Midbrain (tissue), 1 donor: ENCODE measurements around the gene LAMA2.

ENCODE experiments used
- DNase-seq: peaks from one replicate; lab custom pipeline; 2025; lab: John Stamatoyannopoulos, UW

Gene LAMA2

GRCh38 chr6:129269891-129270290 lies 387.0 kb downstream of the LAMA2 start:
- no peak for DNase-seq

- no peak for DNase-seq
Observed at GRCh38 chr6:129270450-129270849, 387.5 kb downstream of the LAMA2 start.

- DNase-seq = no peak
Observed at GRCh38 chr6:129273161-129273560, 390.2 kb downstream of the LAMA2 start.

GRCh38 chr6:129276461-129276860 lies 393.5 kb downstream of the LAMA2 start:
- DNase-seq = no peak

- DNase-seq = peak; percentile 66
Observed at GRCh38 chr6:129276986-129277385, 394.0 kb downstream of the LAMA2 start.

- DNase-seq = no peak
Observed at GRCh38 chr6:129279343-129280292, 396.7 kb downstream of the LAMA2 start.

- no peak for DNase-seq
Observed at GRCh38 chr6:129280293-129280644, 397.3 kb downstream of the LAMA2 start.

GRCh38 chr6:129280749-129281148 lies 397.8 kb downstream of the LAMA2 start:
- DNase-seq = no peak

GRCh38 chr6:129281168-129281796 lies 398.3 kb downstream of the LAMA2 start:
- no peak for DNase-seq

- DNase-seq = no peak
Observed at GRCh38 chr6:129282019-129282418, 399.1 kb downstream of the LAMA2 start.

GRCh38 chr6:129284225-129284624 lies 401.3 kb downstream of the LAMA2 start:
- DNase-seq = no peak

GRCh38 chr6:129287231-129288177 lies 404.6 kb downstream of the LAMA2 start:
- no peak for DNase-seq

GRCh38 chr6:129289442-129289841 lies 406.5 kb downstream of the LAMA2 start:
- no peak for DNase-seq

- DNase-seq = no peak
Observed at GRCh38 chr6:129292836-129293235, 409.9 kb downstream of the LAMA2 start.

GRCh38 chr6:129297592-129297991 lies 414.7 kb downstream of the LAMA2 start:
- DNase-seq = no peak

- no peak for DNase-seq
Observed at GRCh38 chr6:129302671-129303070, 419.7 kb downstream of the LAMA2 start.

- no peak for DNase-seq
Observed at GRCh38 chr6:129306826-129307225, 423.9 kb downstream of the LAMA2 start.

- no peak for DNase-seq
Observed at GRCh38 chr6:129307845-129308244, 424.9 kb downstream of the LAMA2 start.

GRCh38 chr6:129309154-129309553 lies 426.2 kb downstream of the LAMA2 start:
- DNase-seq = no peak

- DNase-seq = no peak
Observed at GRCh38 chr6:129312880-129313279, 429.9 kb downstream of the LAMA2 start.

- DNase-seq = peak; percentile 14
Observed at GRCh38 chr6:129314575-129314974, 431.6 kb downstream of the LAMA2 start.
